Chondrocyte (in vitro differentiated cells): Measurements from ENCODE around the gene LOXL1. TPM values are rescaled to one million over a fixed set of nuclear protein-coding genes. Genes with fewer than 3 reads are reported as not detected.

Experiments
- DNase-seq: peaks from one replicate; pipeline ENCODE4 v3.0.0; 2021; ENCODE audit warnings: mixed read lengths, low spot score
- H3K27ac Mint-ChIP-seq: one replicate; pipeline ENCODE4 v1.8.0; 2021; ENCODE audit warnings: mild to moderate bottlenecking, moderate library complexity, mixed read lengths; ENCODE audit not compliant: unreplicated experiment
- H3K27me3 Mint-ChIP-seq: 2 replicates; pipeline ENCODE4 v1.8.0; 2021; ENCODE audit warnings: low read depth, mixed read lengths
- H3K36me3 Mint-ChIP-seq: 2 replicates; pipeline ENCODE4 v1.8.0; 2021; ENCODE audit warnings: low read depth, mixed read lengths
- H3K4me1 Mint-ChIP-seq: 2 replicates; pipeline ENCODE4 v1.8.0; 2021; ENCODE audit warnings: low read depth, mild to moderate bottlenecking, mixed read lengths
- H3K4me3 Mint-ChIP-seq: one replicate; pipeline ENCODE4 v1.8.0; 2021; ENCODE audit warnings: mild to moderate bottlenecking, moderate library complexity, mixed read lengths; ENCODE audit not compliant: unreplicated experiment
- H3K9me3 Mint-ChIP-seq: 2 replicates; pipeline ENCODE4 v1.8.0; 2021; ENCODE audit warnings: low read depth, mixed read lengths
- total RNA-seq: library from RNA; stranded (reverse); gene quantifications from 3 replicates; pipeline ENCODE4 v1.2.1, GENCODE V29; 2021
- TF ChIP-seq, protein P1 (sequence below): fragments of 200-600 bp; sonication (generic); IDR thresholded peaks from 2 replicates; pipeline ENCODE4 v1.5.0; 2021; ENCODE audit warnings: antibody characterized with exemption, mild to moderate bottlenecking, moderate library complexity

LOXL1 gene
- total RNA-seq, 1 donor from 2014 or later: 428 TPM

DNA sequence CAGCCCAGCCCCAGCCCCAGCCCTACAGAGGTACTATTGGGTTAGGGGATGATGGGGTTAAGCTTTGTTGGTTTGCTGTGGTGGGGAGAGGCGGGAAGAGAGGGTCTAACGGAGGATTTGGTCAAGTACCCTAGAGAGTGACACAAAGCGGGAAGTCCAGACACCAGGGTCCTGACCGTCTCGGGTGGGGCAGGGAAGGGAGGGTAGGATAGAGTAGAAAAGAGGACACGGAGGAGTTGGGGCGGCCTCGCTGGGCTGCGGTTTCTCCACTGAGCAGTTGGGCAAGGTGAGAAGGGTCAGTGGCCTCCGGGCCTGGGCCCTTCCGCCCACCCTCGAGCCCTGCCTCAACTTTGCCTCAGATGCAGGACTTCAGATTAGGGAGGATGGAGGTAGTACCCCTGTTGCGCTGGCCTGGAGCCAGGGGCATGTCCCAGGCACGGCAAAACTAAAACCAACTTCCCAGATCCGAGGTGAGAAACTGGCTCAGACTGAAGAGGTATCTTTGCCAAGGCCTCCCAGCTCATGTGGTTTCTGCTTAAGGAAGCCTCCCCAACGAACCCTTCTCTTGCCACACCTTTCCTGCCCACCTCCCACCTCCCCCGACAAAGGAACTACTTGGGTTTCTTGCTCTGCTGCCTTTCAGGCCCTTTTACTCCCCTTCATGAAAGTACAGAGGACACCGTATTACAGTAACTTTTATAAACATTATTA lies 68.8 kb downstream of the LOXL1 start:
- Mint-ChIP-seq H3K27ac (peak overlapping the region; percentile 98), H3K36me3 (peaks cover 2% of the 10 kb centered on the region), H3K9me3 (no peaks in the 10 kb centered on the region), H3K4me1 (peaks cover 69% of the 10 kb centered on the region), H3K27me3 (no peaks in the 10 kb centered on the region), H3K4me3 (peak overlapping the region; percentile 85)
- TF ChIP-seq, protein P1, sequence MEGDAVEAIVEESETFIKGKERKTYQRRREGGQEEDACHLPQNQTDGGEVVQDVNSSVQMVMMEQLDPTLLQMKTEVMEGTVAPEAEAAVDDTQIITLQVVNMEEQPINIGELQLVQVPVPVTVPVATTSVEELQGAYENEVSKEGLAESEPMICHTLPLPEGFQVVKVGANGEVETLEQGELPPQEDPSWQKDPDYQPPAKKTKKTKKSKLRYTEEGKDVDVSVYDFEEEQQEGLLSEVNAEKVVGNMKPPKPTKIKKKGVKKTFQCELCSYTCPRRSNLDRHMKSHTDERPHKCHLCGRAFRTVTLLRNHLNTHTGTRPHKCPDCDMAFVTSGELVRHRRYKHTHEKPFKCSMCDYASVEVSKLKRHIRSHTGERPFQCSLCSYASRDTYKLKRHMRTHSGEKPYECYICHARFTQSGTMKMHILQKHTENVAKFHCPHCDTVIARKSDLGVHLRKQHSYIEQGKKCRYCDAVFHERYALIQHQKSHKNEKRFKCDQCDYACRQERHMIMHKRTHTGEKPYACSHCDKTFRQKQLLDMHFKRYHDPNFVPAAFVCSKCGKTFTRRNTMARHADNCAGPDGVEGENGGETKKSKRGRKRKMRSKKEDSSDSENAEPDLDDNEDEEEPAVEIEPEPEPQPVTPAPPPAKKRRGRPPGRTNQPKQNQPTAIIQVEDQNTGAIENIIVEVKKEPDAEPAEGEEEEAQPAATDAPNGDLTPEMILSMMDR: no peak
- DNase-seq: no peak

DNA sequence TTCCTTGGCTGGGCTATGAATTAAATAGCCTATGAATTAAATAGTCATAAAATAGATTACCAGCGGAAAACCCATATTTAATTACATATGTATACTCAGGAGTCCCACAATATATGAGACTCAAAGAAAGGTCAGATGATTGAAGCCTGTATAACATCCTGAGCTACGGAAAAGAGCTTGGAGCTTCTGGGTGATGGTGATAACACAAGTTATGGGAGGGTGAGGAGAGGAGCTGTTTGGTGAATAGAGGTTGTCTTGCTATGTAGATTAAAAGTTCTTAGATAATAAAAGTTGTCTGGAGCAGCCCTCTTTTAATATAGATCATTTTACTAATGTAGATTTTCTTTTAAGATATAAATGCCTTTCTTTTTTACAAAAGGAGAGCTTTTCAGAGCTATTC lies 70.0 kb downstream of the LOXL1 start:
- H3K36me3 Mint-ChIP-seq: peaks cover 2% of the 10 kb centered on the region
- no peaks in the 10 kb centered on the region for H3K27me3 Mint-ChIP-seq
- peaks cover 57% of the 10 kb centered on the region for H3K4me1 Mint-ChIP-seq
- TF ChIP-seq, protein P1: no peak
- no peak for DNase-seq
- H3K27ac Mint-ChIP-seq: peak overlapping the region; percentile 4
- H3K9me3 Mint-ChIP-seq: no peaks in the 10 kb centered on the region
- H3K4me3 Mint-ChIP-seq: peak overlapping the region; percentile 85

DNA sequence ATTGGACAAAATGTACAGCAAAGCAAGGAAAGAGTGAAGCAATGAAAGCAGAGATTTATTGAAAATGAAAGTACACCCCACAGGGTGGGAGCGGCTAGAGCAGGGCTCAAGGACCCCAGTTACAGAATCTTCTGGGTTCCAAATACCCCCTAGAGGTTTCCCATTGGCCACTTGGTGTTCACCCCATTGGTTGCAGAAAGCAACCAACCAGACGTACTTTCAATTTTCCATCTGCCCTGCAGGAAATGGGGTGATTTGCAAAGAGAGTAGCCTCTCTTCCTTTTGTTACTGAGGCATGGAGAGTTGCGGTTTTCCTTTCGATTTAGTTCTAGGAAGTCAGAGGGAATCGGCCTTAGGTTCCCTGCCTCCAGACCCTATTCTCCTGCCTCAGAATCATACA lies 70.7 kb downstream of the LOXL1 start:
- Mint-ChIP-seq H3K36me3 (peaks cover 2% of the 10 kb centered on the region), H3K4me1 (peaks cover 53% of the 10 kb centered on the region), H3K4me3 (peak overlapping the region; percentile 50), H3K9me3 (no peaks in the 10 kb centered on the region), H3K27me3 (no peaks in the 10 kb centered on the region), H3K27ac (no peak overlapping the region)
- DNase-seq: no peak
- TF ChIP-seq, protein P1: no peak

GRCh38 chr15:73997986-73998385 lies 71.7 kb downstream of the LOXL1 start:
- no peak for DNase-seq
- Mint-ChIP-seq H3K36me3 (peaks cover 4% of the 10 kb centered on the region), H3K9me3 (no peaks in the 10 kb centered on the region), H3K27me3 (no peaks in the 10 kb centered on the region), H3K4me1 (peaks cover 45% of the 10 kb centered on the region), H3K27ac (no peak overlapping the region), H3K4me3 (no peak overlapping the region)
- TF ChIP-seq, protein P1: no peak

Other genes starting within 250 kb of the LOXL1 start
- gene CD276, start 242.1 kb upstream of the LOXL1 start, total RNA-seq: 157 to 196 TPM (median 192 TPM) in 3 replicates
- 9.9 to 24.9 TPM (median 23.0 TPM) in 3 replicates for gene INSYN1, start 173.1 kb upstream of the LOXL1 start, total RNA-seq
- not detected in 3 replicates for gene TBC1D21, start 52.9 kb upstream of the LOXL1 start, total RNA-seq
- gene STOML1, start 65.8 kb downstream of the LOXL1 start, total RNA-seq: 18.0 to 26.4 TPM (median 18.9 TPM) in 3 replicates
- gene PML, start 68.3 kb downstream of the LOXL1 start, total RNA-seq: 38.8 to 44.3 TPM (median 40.0 TPM) in 3 replicates
- 0.12 to 0.46 TPM in 2 of 3 replicates, not detected in the other for gene GOLGA6A, start 156.1 kb downstream of the LOXL1 start, total RNA-seq
- 2.9 to 4.9 TPM (median 3.2 TPM) in 3 replicates for gene ISLR2, start 204.1 kb downstream of the LOXL1 start, total RNA-seq
- gene ISLR, start 247.2 kb downstream of the LOXL1 start, total RNA-seq: 49.6 to 143 TPM (median 53.3 TPM) in 3 replicates